ENCODE results near the gene CATSPERD. TPM values are rescaled to one million over a fixed set of nuclear protein-coding genes. Genes with fewer than 3 reads are reported as not detected.

The CATSPERD gene
- total and polyA plus RNA-seq, 9 of the 15 experiments (the other 6 are each of a cell fraction or from before 2014, with no cell fraction given): not detected

GRCh38 chr19:5826531-5827341, 106.3 kb downstream of the CATSPERD start (continued):
- TF ChIP-seq ZNF740 (CRISPR knock-in tag; IDR thresholded peaks at IDR 0.05) (no peak), ZNF740 (tag; IDR thresholded peaks at IDR 0.05) (no peak), ZNF592 (IDR thresholded peaks at IDR 0.05) (no peak), ZNF589 (CRISPR knock-in tag; IDR thresholded peaks at IDR 0.05; ENCODE audit: low read depth) (no peak), ARNT (IDR thresholded peaks at IDR 0.05) (no peak), CBX8 (IDR thresholded peaks at IDR 0.05; ENCODE audit: borderline replicate concordance, extremely low read depth, low read depth, low read length, poor library complexity, severe bottlenecking) (no peak), CCAR2 (IDR thresholded peaks at IDR 0.05; ENCODE audit: low read depth, low read length) (no peak), ZBTB7A (IDR thresholded peaks at IDR 0.05; ENCODE audit: borderline replicate concordance, control insufficient read depth, low read depth, low read length) (0 out of 2 replicates have a peak, but pooled peaks have one; percentile 16), NCOA2 (IDR thresholded peaks at IDR 0.05; ENCODE audit: partially characterized antibody in 2 of 2) (no peak), ZFX (CRISPR knock-in tag; IDR thresholded peaks at IDR 0.05) (peak; percentile 21; the same call in 1 of the 2 replicates), BRD4 (IDR thresholded peaks at IDR 0.05) (no peak), C11orf30 (IDR thresholded peaks at IDR 0.05; ENCODE audit: low read depth) (no peak), BCOR (IDR thresholded peaks at IDR 0.05) (peak; percentile 55; the same call in 1 of the 2 replicates), E2F3 (CRISPR knock-in tag; IDR thresholded peaks at IDR 0.05) (no peak), EP300 (IDR thresholded peaks at IDR 0.05; ENCODE audit: low read length) (no peak), AFF4 (CRISPR knock-in tag; IDR thresholded peaks at IDR 0.05) (no peak), RUNX1 (IDR thresholded peaks at IDR 0.05; ENCODE audit: low read depth) (no peak)

All from K562 (cell line).